GM19324 (cell line): ENCODE data around the gene SEMA6A.
A peak's percentile ranks its signal among the peaks of the same experiment; 100 is the strongest.

Source experiments
- ATAC-seq: cut with Tn5 transposase; IDR thresholded peaks from one replicate; pipeline ENCODE4 v1.9.1; 2021; ENCODE audit warnings: mild to moderate bottlenecking, moderate library complexity; ENCODE audit not compliant: unreplicated experiment, low FRiP score

Gene SEMA6A

DNA sequence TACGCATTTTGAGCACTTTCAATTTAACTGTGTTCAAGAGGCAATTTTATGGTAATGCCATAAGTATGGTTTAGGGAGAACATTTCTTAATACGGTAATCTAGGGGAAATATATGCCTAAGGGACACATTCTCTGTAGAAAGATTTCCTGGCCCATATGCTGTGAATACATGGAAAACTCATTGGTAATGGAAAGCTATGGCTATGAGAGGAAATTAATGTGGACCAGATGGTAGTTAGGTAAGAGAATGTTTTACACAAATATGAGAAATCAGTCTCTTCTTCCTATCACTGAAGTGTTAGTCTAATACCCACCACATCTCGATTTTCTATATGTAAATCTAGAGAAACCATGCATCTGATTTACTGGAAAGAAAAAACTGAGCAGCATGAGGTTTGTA, 105.0 kb downstream of the SEMA6A start:
- no peak for ATAC-seq

GRCh38 chr5:116468583-116468982, 106.0 kb downstream of the SEMA6A start:
- ATAC-seq, result no peak

DNA sequence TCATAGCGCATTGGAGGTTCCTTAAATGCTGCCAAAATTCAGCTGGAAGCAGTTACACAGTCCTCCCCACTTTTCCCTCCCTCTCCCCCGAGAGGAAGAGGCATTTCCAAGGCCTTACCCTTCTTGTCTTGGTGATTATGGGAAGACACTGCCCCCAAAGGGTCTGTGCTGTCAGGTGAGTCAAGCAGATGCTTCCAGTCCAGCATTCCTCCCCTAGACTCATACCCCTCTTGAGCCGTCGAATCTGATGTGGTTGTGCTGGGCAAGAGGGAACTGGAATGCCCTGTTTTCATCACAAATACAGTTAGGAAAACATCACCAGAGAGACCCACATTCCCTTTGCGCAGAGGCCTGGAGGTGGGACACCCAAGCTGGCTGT, 107.2 kb downstream of the SEMA6A start:
- ATAC-seq, result no peak

DNA sequence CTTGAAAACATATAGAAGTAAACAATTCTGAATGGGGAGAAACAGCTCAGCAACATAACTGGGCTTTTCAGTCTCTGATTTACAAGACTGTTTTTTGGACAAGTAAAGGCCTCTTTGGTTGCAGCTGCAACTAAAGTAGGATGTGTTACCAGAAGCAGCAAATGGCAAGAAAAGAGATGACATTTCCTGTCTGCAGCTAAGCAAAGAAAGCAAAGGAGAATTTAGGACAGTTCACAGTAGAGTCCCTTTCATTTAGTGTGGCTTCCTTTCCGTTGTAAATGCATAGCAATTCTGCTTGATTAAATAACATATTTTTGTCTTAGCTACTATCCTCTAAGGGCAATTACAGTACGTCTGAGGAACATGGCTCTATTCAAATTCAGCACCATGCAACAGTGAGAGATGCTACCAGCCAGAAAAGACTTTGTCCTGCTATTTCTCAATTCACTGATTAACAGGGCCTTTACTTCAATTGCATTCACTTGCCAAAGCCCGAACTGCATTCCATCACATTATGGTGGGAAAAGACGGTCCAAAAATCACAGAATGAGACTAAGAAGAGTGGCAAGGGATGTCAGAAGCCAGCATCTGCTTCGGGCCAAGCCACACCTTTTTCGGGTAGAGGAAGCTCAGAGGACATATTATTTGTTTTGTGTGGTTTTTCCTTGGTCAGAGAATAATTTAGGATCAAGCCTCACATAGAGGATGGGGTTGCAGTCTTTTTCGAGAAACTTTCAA, 107.7 kb downstream of the SEMA6A start:
- ATAC-seq, result no peak

DNA sequence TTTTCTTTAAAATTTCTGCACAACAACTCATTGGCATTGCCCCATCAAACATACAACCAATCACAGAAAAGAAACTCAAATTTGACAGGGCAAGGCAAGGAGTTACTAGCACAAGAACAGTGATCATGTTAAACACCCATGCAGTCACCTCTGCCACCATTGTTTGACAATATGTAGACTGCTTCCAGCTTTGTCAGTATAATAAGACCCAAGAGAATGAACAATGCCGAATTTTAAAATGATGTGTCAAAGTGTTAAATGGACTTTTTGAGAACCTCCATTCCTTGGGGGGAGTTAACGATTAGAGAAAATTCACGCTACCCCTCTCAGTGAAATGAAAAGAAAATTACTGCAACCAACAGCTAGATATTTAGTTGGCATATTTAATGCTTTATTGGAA, 109.2 kb downstream of the SEMA6A start:
- no peak for ATAC-seq

DNA sequence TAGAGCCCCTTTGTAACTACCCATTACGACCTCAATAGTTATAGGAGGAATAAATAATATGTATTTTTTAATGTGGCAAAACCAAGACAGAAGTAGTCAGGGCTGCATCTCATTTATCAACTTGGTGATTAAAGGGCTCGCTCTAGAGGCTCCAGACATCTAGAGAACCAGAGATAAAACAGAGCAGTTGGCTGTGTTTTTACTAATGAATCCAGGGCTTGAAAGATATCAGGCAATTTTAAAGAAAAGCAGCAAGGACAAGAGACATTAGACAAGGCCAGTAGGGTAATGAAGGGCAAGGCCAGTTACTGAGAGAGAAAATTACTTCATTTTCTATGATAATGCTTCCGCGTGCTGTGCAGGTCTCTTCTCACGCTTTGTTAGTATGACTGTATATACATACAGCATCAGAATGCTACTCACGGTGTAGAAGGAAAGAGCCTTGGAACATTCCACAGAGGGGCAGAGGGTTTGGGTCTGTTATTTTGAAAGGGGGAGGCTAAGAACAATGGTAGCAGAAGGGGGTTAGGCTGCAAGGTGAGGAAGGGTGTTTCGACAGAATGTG, 110.4 kb downstream of the SEMA6A start:
- no peak for ATAC-seq

DNA sequence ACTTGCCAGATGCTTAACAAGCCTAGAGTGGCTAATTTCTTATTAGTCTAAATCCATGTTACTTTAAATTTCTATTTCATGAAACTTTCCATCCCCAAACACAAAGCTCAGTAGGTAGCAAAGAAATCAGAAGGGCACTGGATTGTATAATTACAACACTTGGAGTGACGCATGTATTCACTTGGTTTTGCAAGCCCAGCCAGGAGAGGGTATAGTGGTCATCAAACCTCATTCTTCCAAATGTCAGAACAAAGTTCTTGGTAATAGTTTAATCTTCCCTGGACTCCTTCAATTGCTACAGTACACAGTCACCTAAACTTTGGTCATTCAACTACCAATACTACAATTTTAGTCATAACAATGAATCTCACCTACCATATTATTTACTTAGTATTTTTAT, 112.1 kb downstream of the SEMA6A start:
- no peak for ATAC-seq

GRCh38 chr5:116459301-116459700, 115.3 kb downstream of the SEMA6A start:
- no peak for ATAC-seq

- ATAC-seq, result no peak
Observed at GRCh38 chr5:116457062-116457461, 117.6 kb downstream of the SEMA6A start.

- ATAC-seq, result no peak
Observed at GRCh38 chr5:116456036-116456435, 118.6 kb downstream of the SEMA6A start.

DNA sequence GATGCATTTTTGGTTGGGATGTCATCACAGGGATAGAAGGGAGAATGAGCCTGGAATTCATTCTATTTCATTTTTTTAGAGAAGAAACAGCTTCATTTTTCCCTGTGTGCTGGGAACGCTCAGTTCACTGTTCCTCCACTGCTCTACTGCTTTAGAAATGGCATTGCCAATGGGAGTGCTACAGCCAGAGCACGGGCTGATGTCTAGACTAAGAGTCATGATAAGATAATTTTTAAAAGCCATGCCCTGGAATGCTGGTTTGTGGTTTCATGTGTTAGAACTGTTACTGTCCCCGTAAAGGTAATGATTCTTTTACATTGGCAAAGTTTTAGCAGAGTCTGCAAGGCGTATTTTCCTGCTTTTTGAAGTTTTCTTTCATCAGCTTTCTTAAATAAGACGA, 119.6 kb downstream of the SEMA6A start:
- no peak for ATAC-seq

- ATAC-seq, result peak; percentile 99
Observed at GRCh38 chr5:116454417-116454927, 120.2 kb downstream of the SEMA6A start.

GRCh38 chr5:116453988-116454411, 120.6 kb downstream of the SEMA6A start:
- no peak for ATAC-seq

DNA sequence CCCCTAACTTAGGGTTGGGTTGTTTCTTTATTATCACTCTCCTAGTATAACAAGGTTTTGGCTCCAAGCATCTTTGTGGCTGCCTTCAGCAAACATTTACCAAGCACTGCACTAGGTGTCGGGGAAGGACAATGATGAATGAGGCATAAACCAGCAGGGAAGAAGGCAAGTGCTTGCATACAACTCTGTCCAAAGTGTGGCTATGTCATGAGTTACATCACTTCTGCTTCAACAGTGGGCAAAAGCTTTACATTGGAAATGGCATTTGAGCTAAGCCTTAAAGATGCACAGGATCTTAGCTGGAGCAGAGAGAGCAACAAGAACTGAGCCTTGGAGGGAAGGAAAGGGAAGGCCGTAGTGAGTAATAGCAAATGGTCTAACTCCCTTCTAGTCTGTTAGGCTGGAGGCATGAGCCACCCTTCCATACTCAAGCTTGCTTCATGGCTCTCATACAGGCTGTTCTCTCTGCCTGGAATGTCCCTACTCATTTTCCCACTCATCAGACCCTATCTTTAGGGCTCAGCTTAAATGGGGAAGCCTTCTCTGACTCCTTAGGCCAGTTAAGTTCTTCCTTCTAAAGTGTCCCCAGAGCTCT, 121.8 kb downstream of the SEMA6A start:
- ATAC-seq, result no peak

DNA sequence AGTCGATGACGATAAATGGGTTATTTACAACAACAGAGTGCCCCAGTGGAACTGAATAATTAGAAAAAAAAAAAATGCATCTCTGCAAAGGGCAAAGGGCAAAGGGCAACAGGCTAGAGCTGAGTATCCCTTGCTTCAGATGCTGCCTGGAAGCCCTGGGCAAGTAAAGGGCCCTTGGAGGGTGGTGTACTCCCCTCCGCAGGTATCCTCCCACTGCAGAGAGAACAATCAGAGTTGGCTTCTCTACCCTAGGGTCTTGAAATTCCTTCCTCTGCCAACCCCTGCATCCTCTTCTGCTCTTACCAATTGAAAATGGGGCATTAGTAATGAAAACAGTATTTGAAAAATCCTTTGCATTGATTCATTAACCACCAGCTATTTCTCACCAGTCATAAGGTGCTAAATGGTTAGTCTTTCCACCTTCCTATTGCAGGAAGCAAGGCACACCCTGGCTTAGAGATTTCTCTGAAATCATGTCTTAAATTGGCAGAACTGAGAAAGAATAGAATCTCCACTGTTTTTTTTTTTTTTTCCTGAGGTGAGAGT, 122.6 kb downstream of the SEMA6A start:
- ATAC-seq, result no peak

DNA sequence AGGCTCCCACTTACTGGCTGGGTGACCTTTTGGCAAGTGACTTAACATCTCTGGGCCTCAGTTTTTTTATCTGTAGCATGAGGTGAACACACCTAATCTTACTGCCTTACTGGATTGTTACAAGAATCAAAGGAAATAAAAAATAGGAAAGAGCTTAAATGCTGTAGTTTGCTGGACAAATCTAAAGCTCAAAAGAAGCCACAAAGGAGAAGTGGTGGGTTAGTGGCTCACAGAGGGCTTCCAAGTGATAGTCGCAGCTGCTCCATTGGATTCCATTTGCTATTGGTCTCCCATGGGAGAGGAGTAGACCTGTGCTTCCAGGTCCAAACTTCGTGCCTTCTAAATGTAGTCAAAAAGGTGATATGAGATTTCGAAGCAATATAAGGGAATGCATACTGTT, 123.6 kb downstream of the SEMA6A start:
- no peak for ATAC-seq

DNA sequence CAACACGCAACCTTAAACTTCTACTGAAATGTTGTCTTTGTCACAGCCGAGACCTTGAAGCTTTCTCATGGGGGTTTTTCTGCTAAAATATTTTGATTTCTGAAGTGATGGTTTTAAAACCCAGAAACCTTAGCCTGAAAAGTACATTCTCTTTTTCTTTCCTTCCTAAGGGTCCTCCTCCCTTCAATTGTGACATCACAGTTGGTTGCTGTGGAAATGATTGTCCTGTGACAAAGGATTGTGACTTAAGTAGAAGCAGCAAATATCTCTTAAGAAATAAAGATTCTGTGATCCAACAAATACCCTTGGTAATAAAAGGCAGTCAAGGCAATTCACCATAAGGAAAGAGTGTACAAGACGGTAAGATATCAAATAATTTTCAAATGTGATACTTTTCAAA, 125.2 kb downstream of the SEMA6A start:
- ATAC-seq, result no peak

- no peak for ATAC-seq
Observed at GRCh38 chr5:116448870-116449427, 125.7 kb downstream of the SEMA6A start.

GRCh38 chr5:116448450-116448849, 126.2 kb downstream of the SEMA6A start:
- no peak for ATAC-seq

DNA sequence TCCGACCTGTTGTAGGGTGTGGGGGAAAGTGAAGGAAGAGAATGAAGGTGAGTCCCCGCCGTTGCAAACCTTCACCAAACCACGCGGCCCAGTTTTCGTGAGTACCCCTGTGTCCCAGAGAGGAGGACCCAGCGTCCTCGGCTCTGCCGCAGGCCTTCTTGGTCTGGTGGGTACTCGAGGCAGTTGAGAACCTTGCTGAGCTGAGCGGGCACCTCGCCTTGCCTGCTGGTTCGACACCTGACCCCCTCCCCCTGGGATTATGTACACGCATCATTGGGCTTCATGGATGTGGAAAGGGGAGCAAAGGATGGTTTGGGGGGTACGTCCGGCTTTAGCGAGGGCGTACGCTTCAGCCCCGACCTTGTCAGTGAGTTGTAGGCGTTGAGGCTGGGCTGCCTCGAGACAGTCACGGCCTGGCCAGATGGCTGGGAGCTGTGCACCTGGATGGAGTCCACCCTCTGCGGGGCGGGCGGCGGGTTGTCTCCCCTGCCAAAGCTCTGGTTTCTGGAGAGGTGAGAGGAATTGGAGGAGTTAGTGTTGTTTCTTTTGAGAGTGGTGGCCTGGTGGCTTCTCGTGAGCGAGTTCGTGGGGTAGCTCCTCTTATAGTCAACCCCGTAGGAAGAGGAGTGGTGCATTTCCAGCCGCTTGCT, 128.1 kb downstream of the SEMA6A start:
- no peak for ATAC-seq

GRCh38 chr5:116445311-116445710, 129.3 kb downstream of the SEMA6A start:
- ATAC-seq, result no peak
